Stimulated activated CD8-positive, alpha-beta memory T cell treated with anti-CD3 and anti-CD28 coated beads, Interleukin-7, amount 100 ng/mL, for 24 hours (primary cell): ENCODE results near the gene VPS37B.

Source experiments
- DNase-seq: peaks from one replicate; pipeline ENCODE4 v3.0.0-alpha.2; 2020; ENCODE audit warnings: low read depth

VPS37B gene

GRCh38 chr12:122852336-122853275, 43.3 kb downstream of the VPS37B start:
- no peak for DNase-seq

- no peak for DNase-seq
Observed at GRCh38 chr12:122851820-122852219, 44.1 kb downstream of the VPS37B start.

GRCh38 chr12:122850695-122851350, 45.1 kb downstream of the VPS37B start:
- DNase-seq: no peak

GRCh38 chr12:122850048-122850445, 45.9 kb downstream of the VPS37B start:
- no peak for DNase-seq

GRCh38 chr12:122849352-122850047, 46.4 kb downstream of the VPS37B start:
- no peak for DNase-seq

- DNase-seq: no peak
Observed at GRCh38 chr12:122848471-122849351, 47.2 kb downstream of the VPS37B start.

- DNase-seq: no peak
Observed at GRCh38 chr12:122847921-122848421, 48.0 kb downstream of the VPS37B start.

GRCh38 chr12:122847516-122847836, 48.4 kb downstream of the VPS37B start:
- no peak for DNase-seq

- DNase-seq: no peak
Observed at GRCh38 chr12:122846622-122847515, 49.1 kb downstream of the VPS37B start.

GRCh38 chr12:122845865-122846621, 49.9 kb downstream of the VPS37B start:
- DNase-seq: no peak

GRCh38 chr12:122845041-122845864, 50.7 kb downstream of the VPS37B start:
- DNase-seq: no peak

GRCh38 chr12:122844366-122844971, 51.5 kb downstream of the VPS37B start:
- DNase-seq: no peak

GRCh38 chr12:122843455-122843854, 52.5 kb downstream of the VPS37B start:
- DNase-seq: no peak

GRCh38 chr12:122842505-122843405, 53.2 kb downstream of the VPS37B start:
- DNase-seq: no peak

- DNase-seq: no peak
Observed at GRCh38 chr12:122841544-122842321, 54.2 kb downstream of the VPS37B start.
